ENCODE measurements around the gene RELB. TPM values are rescaled to one million over a fixed set of nuclear protein-coding genes. Genes with fewer than 3 reads are reported as not detected.

Gene RELB
- total RNA-seq, 1 donor from 2014 or later, result 17.5 TPM

DNA sequence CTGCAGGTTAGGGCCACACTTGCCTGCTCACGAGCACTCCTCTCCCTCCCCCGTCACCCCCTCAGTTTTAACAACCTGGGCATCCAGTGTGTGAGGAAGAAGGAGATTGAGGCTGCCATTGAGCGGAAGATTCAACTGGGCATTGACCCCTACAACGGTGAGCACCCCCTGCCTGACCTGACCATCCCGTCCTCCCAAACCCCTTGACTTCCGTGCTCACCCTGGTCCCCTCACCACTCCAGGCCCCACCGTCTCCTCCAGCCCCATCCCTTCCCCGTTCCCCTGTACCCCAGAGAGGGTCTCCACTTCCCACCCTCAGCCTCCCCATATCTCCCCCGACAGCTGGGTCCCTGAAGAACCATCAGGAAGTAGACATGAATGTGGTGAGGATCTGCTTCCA lies 24.0 kb downstream of the RELB start:
- Histone ChIP-seq H3K27ac (no peak overlapping the region), H3K4me3 (no peak overlapping the region), H3K9me3 (no peaks in the 10 kb centered on the region), H3K36me3 (peaks cover 30% of the 10 kb centered on the region), H3K27me3 (no peaks in the 10 kb centered on the region), H3K4me1 (no peaks in the 10 kb centered on the region)
- ATAC-seq, result no peak
- DNase-seq, result no peak
- intact Hi-C loops (cut with DNase I), result no loop called here
- TF ChIP-seq, protein P1, sequence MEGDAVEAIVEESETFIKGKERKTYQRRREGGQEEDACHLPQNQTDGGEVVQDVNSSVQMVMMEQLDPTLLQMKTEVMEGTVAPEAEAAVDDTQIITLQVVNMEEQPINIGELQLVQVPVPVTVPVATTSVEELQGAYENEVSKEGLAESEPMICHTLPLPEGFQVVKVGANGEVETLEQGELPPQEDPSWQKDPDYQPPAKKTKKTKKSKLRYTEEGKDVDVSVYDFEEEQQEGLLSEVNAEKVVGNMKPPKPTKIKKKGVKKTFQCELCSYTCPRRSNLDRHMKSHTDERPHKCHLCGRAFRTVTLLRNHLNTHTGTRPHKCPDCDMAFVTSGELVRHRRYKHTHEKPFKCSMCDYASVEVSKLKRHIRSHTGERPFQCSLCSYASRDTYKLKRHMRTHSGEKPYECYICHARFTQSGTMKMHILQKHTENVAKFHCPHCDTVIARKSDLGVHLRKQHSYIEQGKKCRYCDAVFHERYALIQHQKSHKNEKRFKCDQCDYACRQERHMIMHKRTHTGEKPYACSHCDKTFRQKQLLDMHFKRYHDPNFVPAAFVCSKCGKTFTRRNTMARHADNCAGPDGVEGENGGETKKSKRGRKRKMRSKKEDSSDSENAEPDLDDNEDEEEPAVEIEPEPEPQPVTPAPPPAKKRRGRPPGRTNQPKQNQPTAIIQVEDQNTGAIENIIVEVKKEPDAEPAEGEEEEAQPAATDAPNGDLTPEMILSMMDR (IDR thresholded peaks at IDR 0.05), result no peak

DNA sequence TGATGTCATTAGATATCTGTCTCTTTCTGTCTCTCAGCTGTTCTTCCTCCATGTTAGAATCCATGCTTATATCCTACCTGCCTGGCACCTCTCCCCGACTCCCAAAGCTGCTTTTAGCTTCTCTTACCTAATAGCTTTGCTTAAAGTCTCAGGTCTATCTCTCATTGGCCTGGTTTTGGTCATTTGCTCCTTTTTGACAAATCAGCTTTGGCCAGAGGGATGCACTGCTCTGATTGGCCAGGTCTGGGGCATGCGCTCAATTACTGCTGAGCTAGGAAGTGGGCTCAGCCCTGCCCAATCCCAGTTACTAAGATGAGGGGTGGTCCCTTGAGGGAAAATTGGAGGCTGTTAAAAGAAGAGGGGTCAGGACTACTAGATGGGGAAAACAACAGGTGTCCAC lies 26.1 kb downstream of the RELB start:
- intact Hi-C loops (cut with DNase I), result no loop called here
- TF ChIP-seq, protein P1 (IDR thresholded peaks at IDR 0.05), result no peak

DNA sequence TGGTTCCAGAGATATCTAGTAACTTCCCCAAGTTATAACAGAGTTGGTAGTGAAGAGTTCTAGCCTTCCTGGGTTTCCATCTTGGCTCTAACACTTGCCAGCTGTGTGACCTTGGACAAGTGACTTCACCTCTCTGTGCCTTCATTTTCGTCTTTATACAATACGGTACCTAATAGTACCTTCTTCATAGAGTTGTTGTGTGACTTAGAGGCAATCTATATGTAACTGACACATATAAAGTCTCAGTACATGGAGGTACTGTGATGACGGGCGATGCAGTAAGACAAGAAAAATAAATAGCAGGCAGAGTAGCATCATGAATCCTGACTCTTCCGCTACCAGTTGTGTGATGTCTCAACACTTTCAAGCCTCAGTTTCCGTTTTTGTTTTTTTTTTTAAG lies 29.6 kb downstream of the RELB start:
- H3K4me3 ChIP-seq, result no peak overlapping the region
- no peaks in the 10 kb centered on the region for H3K4me1 ChIP-seq
- ATAC-seq (no peak), DNase-seq (no peak)
- H3K9me3 ChIP-seq, result no peaks in the 10 kb centered on the region
- no peak overlapping the region for H3K27ac ChIP-seq
- intact Hi-C loops (cut with DNase I), result no loop called here
- TF ChIP-seq, protein P1 (IDR thresholded peaks at IDR 0.05), result no peak
- no peaks in the 10 kb centered on the region for H3K27me3 ChIP-seq
- peaks cover 67% of the 10 kb centered on the region for H3K36me3 ChIP-seq

More for the DNA sequence above, 26.1 kb downstream of the RELB start:
- no peaks in the 10 kb centered on the region for H3K9me3 ChIP-seq
- H3K4me3 ChIP-seq, result no peak overlapping the region
- DNase-seq, result no peak
- H3K27me3 ChIP-seq, result no peaks in the 10 kb centered on the region
- no peak for ATAC-seq
- no peaks in the 10 kb centered on the region for H3K4me1 ChIP-seq
- peaks cover 42% of the 10 kb centered on the region for H3K36me3 ChIP-seq
- no peak overlapping the region for H3K27ac ChIP-seq

DNA sequence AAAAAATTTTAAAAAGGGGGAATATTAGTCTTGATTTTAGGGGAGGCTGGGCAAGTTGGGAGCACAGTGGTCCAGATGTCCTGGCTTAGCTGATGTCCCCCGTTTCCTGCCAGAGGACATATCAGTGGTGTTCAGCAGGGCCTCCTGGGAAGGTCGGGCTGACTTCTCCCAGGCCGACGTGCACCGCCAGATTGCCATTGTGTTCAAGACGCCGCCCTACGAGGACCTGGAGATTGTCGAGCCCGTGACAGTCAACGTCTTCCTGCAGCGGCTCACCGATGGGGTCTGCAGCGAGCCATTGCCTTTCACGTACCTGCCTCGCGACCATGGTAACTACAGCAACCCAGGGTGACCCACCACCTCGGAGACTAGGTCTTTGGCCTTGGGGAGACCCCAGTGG lies 31.2 kb downstream of the RELB start:
- intact Hi-C loops (cut with DNase I), result no loop called here
- Histone ChIP-seq H3K36me3 (peaks cover 70% of the 10 kb centered on the region), H3K27me3 (no peaks in the 10 kb centered on the region), H3K4me1 (no peaks in the 10 kb centered on the region), H3K9me3 (no peaks in the 10 kb centered on the region), H3K4me3 (no peak overlapping the region), H3K27ac (no peak overlapping the region)
- TF ChIP-seq, protein P1 (IDR thresholded peaks at IDR 0.05), result no peak
- ATAC-seq (no peak), DNase-seq (no peak)

DNA sequence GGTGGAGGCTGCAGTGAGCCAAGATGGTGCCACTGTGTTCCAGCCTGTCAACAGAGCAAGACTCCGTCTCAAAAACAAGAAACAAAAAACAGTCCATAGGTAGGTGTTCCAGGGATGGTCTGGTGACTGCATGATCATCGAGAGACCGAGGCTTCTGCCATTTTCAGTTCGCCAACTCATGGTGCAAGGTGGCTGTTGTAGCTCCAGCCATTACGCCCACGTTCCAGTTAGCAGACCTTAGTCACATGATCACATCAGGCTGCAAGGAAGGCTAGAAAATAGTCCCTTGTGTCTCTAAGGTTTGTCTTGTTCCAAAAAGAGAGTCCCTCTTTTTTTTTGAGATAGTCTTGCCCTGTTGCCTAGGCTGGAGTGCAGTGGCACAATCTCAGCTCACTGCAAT lies 34.5 kb downstream of the RELB start:
- Histone ChIP-seq H3K27me3 (no peaks in the 10 kb centered on the region), H3K9me3 (no peaks in the 10 kb centered on the region), H3K4me1 (peaks cover 13% of the 10 kb centered on the region), H3K36me3 (peaks cover 48% of the 10 kb centered on the region), H3K27ac (no peak overlapping the region), H3K4me3 (no peak overlapping the region)
- TF ChIP-seq, protein P1 (IDR thresholded peaks at IDR 0.05), result no peak
- no peak for DNase-seq
- intact Hi-C loops (cut with DNase I), result no loop called here
- ATAC-seq, result no peak

Measured in upper lobe of right lung (tissue), 1 donor.